Prostate gland (tissue), 2 donors: Measurements from ENCODE around the gene CEP164. TPM values are rescaled to one million over a fixed set of nuclear protein-coding genes. Genes with fewer than 3 reads are reported as not detected.

Experiments
- DNase-seq: peaks from one replicate; pipeline ENCODE4 v3.0.0-alpha.2; 2019; ENCODE audit warnings: low spot score
- H3K27ac ChIP-seq, 2 donors: fragments of 200-600 bp; sonication (generic); 2 replicates each; pipeline ENCODE4 v1.5.1; 2017 to 2019
- H3K27me3 ChIP-seq: fragments of 200-600 bp; sonication (generic); replicated peaks from 2 replicates; pipeline ENCODE4 v1.5.1; 2019; ENCODE audit not compliant: insufficient read depth
- H3K36me3 ChIP-seq, 2 donors: fragments of 200-600 bp; sonication (generic); 1 replicate in 1 of 2; 2 replicates in 1 of 2; pipeline versions ENCODE4 v1.5.1 to v1.8.1; 2017 to 2019
- H3K4me1 ChIP-seq: fragments of 200-600 bp; sonication (generic); replicated peaks from 2 replicates; pipeline ENCODE4 v1.5.1; 2019
- H3K4me3 ChIP-seq, 2 donors: fragments of 200-600 bp; sonication (generic); 2 replicates each; pipeline ENCODE4 v1.5.1; 2017 to 2019
- H3K9me3 ChIP-seq: fragments of 200-600 bp; sonication (generic); 2 replicates; pipeline ENCODE4 v1.5.1; 2017
- POLR2A ChIP-seq: fragments of 450-650 bp; IDR thresholded peaks from one replicate; pipeline ENCODE4 v1.6.1; 2016; ENCODE audit warnings: antibody characterized with exemption, mild to moderate bottlenecking
- POLR2AphosphoS5 ChIP-seq: sonication (generic); formaldehyde crosslinking; IDR thresholded peaks from one replicate; pipeline ENCODE4 v1.6.1; 2017; ENCODE audit warnings: antibody characterized with exemption
- WGBS: methylation state at CpG from one replicate; pipeline ENCODE4 v1.1.5; 2018; 5-methylcytosine and 5-hydroxymethylcytosine counted together
- intact Hi-C: fragments of 100-400 bp; cut with DNase I; formaldehyde crosslinking; loops from one replicate; pipeline ENCODE4 v1.14.2; 2022
- total RNA-seq, 2 donors: library from RNA; depleted of rRNA; stranded (reverse); fragments of >200 nt; gene quantifications; one replicate each; pipeline ENCODE4 v1.1.0, GENCODE V29; 2016
- TF ChIP-seq, protein P1 (sequence below), 4 experiments: fragments of 200-600 bp in 2 of 4; fragments of 450-650 bp in 2 of 4; sonication (generic) in 2 of 4; IDR thresholded peaks; 1 replicate in 3 of 4; 2 replicates in 1 of 4; pipeline ENCODE4 v1.5.1; 2016 to 2019; ENCODE audit warnings: antibody characterized with exemption in 4 of 4, mild to moderate bottlenecking in 2 of 4, moderate library complexity in 2 of 4

CEP164 gene
- total RNA-seq, 2 donors from 2014 or later: 27.7 to 40.6 TPM

DNA sequence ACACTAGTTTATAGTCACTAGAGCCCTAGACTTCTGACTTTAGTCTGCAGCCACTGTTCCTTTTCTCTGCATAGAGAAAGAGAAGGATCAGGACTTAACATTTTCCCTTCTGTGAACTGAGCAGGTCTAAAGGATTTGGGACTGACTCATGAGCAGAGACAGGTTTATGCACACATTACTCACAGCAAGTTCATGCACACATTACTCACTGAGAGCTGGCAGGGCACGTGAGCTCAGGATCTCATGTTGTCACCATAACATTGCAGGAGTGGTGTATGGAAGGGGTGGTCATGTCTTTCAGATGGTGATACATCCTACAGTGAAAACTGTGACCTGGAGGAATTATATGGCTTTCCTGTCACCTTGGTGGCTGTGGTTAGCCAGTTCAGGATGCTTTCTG, 56.4 kb downstream of the CEP164 start:
- no peak for DNase-seq
- Histone ChIP-seq H3K36me3 (peaks cover 0 to 2% of the 10 kb centered on the region in 2 donors), H3K4me1 (no peaks in the 10 kb centered on the region), H3K9me3 (no peaks in the 10 kb centered on the region), H3K4me3 (no peak overlapping the region), H3K27ac (no peak overlapping the region), H3K27me3 (no peaks in the 10 kb centered on the region)
- WGBS: 50% methylated on average over 1 of the region's 1 CpG
- TF ChIP-seq, protein P1, sequence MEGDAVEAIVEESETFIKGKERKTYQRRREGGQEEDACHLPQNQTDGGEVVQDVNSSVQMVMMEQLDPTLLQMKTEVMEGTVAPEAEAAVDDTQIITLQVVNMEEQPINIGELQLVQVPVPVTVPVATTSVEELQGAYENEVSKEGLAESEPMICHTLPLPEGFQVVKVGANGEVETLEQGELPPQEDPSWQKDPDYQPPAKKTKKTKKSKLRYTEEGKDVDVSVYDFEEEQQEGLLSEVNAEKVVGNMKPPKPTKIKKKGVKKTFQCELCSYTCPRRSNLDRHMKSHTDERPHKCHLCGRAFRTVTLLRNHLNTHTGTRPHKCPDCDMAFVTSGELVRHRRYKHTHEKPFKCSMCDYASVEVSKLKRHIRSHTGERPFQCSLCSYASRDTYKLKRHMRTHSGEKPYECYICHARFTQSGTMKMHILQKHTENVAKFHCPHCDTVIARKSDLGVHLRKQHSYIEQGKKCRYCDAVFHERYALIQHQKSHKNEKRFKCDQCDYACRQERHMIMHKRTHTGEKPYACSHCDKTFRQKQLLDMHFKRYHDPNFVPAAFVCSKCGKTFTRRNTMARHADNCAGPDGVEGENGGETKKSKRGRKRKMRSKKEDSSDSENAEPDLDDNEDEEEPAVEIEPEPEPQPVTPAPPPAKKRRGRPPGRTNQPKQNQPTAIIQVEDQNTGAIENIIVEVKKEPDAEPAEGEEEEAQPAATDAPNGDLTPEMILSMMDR (IDR thresholded peaks at IDR 0.05): no peak
- no peak for TF ChIP-seq POLR2A
- no peak for TF ChIP-seq POLR2AphosphoS5
- intact Hi-C loops: no loop called here

DNA sequence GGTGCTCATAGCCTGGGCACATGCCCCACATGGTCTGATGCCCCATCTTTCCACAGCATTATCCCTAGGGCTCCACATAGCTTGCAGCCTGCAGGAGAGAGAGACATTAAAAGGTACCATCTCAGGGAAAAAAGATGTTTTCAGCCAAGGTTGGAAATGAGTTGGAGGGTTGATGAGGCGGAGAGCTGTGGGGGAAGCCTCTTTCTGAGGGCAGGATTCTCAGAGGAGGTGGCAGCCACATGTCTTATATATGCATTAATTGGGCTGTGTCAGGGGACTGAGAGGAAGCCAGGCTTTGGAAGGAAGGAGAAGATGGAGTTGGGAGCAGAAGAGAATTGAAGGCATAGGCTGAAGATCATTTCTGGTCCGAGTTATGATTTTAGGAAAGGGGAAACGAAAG, 57.8 kb downstream of the CEP164 start:
- H3K27ac ChIP-seq: no peak overlapping the region
- no peak for DNase-seq
- intact Hi-C loops: no loop called here
- TF ChIP-seq POLR2A (no peak), POLR2AphosphoS5 (no peak)
- TF ChIP-seq, protein P1 (IDR thresholded peaks at IDR 0.05): no peak
- H3K27me3 ChIP-seq: no peaks in the 10 kb centered on the region
- H3K4me3 ChIP-seq: no peak overlapping the region
- WGBS: 94% methylated on average over 3 of the region's 3 CpGs
- no peaks in the 10 kb centered on the region for H3K4me1 ChIP-seq
- H3K9me3 ChIP-seq: no peaks in the 10 kb centered on the region
- peaks cover 0 to 1% of the 10 kb centered on the region in 2 donors for H3K36me3 ChIP-seq

DNA sequence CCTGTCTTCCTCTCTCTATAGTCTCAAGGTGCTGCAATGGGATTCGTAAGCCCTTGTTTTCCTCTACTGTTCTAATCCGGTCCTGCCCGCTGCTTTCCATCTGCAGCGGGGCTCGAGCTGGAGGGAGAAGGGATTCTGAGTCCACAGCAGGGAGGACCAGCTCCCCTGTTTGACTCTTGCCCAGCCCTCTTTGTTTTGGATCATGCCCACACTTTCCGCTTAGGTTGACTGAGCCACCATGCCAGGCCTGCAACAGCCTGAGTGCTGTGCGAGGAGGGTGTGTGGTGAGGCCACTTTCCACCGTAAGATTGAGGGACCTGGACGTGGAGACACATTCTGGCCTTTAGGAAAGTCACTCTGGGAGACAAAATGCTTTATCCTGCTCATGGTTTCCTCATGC, 58.3 kb downstream of the CEP164 start:
- H3K9me3 ChIP-seq: no peaks in the 10 kb centered on the region
- TF ChIP-seq, protein P1 (IDR thresholded peaks at IDR 0.05): no peak
- TF ChIP-seq POLR2AphosphoS5: no peak
- no peak for DNase-seq
- H3K27me3 ChIP-seq: no peaks in the 10 kb centered on the region
- 93% methylated on average over 9 of the region's 9 CpGs for WGBS
- H3K4me1 ChIP-seq: no peaks in the 10 kb centered on the region
- H3K36me3 ChIP-seq: peaks cover 0 to 1% of the 10 kb centered on the region in 2 donors
- no peak overlapping the region for H3K4me3 ChIP-seq
- H3K27ac ChIP-seq: no peak overlapping the region
- intact Hi-C loops: no loop called here

DNA sequence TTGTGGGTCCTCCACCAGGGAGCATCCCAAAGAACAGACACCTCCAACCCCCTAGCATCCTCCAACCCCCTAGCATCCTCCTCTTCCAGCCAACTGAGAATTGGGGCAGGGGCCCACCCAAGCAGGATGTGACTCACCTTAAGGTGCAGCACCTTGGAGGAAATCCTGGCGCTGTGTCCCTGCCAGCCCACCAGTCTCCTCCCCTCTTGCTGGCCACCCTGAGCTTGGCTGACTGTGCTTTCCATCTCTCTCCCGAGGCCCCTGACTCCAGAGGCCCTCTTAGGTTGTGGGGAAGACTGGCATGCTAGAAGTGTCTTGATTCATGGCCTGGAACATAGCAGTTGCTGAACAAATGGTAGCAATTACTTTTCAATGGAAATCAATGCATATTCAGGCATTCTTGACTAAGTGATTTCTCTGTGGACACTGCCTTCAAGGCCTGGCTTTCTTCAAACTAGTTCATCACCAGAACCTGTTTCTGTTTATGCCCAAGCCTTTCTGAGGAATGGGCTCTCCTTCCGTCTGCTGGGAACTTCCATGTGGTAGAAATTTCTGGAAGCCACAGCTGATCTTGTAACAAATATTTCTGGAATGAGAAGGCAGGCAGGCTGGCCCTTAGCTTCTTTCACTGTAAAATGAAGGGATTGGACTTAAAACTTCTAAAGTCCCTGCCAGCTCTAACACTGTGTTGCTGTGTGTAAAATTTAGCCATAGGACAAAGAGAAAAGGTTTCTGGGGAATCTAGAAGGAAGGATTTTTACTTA, 60.5 kb downstream of the CEP164 start:
- 85% methylated on average over 3 of the region's 3 CpGs for WGBS
- no peak for DNase-seq
- H3K36me3 ChIP-seq: peaks cover 8 to 12% of the 10 kb centered on the region in 2 donors

More for the DNA sequence above, 60.5 kb downstream of the CEP164 start:
- Histone ChIP-seq H3K27ac (no peak overlapping the region), H3K27me3 (no peaks in the 10 kb centered on the region), H3K4me3 (no peak overlapping the region), H3K9me3 (no peaks in the 10 kb centered on the region), H3K4me1 (no peaks in the 10 kb centered on the region)
- no peak for TF ChIP-seq POLR2AphosphoS5
- no peak for TF ChIP-seq POLR2A
- TF ChIP-seq, protein P1 (IDR thresholded peaks at IDR 0.05): no peak
- intact Hi-C loops: no loop called here
